Measurements from ENCODE around the gene ST14.
"Not testable (repeated sequence)": the region's sequence is repeated elsewhere in the genome, so short reads cannot be mapped to it uniquely, and the experiment has no call there.

The ST14 gene

DNA sequence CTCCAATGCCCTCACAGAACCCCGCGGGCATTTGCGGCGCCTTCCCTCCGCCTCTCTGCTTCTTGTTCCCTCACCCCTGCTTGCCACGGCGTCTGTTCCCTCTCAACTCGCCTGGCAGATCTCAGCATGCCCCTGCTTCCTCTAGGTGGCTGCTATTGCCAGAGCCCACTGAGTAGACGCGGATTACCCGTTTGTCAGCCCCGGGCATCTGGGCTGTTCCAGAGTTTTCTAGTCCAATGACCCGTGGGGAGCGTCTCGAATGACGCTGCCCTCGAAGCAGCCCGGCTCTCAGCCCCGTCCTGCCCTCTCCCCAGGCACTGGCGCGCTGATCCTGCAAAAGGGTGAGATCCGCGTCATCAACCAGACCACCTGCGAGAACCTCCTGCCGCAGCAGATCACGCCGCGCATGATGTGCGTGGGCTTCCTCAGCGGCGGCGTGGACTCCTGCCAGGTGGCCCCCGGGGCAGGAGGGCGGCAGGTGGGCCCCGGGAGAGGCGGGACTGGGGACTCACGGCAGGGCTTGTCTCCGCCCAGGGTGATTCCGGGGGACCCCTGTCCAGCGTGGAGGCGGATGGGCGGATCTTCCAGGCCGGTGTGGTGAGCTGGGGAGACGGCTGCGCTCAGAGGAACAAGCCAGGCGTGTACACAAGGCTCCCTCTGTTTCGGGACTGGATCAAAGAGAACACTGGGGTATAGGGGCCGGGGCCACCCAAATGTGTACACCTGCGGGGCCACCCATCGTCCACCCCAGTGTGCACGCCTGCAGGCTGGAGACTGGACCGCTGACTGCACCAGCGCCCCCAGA is 49.7 kb downstream of the ST14 start:
- DNase-seq (ENCODE audit: low read depth, low spot score), result no peak

DNA sequence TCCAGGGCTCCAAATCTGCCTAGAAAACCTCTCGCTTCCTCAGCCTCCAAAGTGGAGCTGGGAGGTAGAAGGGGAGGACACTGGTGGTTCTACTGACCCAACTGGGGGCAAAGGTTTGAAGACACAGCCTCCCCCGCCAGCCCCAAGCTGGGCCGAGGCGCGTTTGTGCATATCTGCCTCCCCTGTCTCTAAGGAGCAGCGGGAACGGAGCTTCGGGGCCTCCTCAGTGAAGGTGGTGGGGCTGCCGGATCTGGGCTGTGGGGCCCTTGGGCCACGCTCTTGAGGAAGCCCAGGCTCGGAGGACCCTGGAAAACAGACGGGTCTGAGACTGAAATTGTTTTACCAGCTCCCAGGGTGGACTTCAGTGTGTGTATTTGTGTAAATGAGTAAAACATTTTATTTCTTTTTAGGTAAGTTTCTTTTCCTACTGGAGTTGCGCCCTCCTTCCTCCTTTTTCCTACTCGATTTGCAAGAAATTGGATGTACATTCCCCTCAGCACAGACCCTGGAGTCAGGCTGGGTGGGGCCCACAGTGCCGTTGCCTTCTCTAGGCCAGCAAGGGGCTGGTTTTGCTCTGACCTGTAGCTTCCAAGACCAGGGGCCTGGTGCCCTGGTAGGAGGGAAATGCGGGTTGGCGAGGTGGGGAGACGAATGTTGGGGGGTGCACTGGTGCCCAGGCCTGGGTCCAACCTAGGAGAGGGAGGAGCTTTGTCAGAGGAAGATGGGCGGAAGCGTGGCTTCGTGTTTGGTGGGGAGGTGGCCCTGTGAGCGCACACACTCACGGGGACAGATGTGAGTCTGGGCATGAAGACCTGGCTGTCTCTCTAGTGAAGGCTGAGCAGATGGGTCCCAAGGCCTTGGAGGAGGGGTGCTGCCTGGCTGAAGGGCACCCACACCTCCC is 50.6 kb downstream of the ST14 start:
- DNase-seq (ENCODE audit: low read depth, low spot score), result no peak

DNA sequence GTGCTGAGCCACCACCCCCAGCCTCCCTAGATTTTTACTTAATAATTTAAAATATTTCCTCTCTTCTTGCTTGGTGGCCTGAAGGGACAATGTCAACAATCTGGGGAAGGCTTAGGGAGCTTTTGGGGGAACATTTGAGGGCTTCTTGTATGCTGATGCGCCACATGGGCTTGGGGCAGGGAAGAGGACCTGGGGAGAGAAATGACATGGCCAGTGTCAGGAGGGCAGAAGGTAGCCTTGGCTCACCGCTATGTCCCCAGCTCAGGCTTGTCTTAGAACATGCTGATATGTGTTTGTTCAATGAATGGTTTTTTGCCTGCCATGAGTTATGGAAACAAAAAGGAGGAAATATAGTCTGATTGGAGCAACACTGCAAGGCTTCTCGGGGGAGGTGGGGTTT is 51.6 kb downstream of the ST14 start:
- no peak for DNase-seq (ENCODE audit: low read depth, low spot score)

DNA sequence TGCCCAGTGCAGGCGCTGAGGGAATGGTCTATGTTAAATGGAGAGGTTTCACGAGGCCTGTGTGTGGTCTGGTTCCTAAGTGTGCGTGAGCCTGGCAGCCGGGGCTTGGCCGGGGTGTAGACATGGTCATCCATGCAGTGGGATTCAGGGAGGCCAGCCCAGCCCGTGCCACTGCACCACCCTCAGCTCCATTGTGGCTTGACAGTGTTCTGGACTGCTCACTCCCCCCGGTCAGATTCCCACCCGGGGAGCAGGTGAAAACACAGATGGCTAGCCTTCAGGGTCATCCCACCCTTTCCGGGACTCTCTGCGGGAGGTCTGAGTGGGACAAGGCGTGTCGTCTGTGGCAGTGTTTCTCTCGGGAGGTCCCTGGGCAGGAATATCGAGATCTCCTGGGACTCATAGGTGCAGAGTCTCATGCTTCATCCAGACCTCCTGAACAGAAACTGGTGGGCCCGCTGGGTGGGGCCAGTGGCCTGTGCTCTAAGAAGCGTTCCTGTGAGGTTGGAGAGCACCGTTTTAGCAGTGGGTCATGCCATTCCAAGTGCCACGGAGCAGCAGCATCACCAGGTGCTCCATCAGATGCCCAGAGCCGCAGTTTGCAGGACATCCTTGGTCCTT is 52.3 kb downstream of the ST14 start:
- no peak for DNase-seq (ENCODE audit: low read depth, low spot score)

DNA sequence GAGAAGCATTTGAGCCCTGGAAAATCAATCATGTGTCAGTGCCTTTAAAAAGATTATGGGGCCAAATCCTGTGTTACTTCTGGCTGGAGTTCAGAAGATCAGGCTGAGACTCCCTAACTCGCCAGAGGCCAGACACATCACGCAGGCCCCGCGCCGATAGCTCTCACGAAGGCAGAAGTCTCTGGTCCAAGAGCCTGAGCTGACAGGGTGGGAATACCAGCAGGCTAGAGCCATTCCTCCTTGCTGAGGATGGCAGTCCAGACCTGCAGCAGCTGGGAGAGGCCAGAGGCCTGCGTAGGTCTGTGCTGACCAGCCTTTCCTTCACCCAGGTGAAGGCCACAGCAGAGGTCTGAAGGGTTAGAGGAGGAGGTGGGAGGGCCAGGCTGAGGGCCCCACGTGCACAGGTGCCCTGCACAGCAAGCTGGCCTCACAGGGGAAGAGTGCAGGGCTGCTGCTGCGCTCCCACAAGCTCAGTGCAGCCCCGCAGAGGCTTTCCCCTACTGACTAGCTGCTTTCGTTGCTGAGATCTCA is 52.9 kb downstream of the ST14 start:
- no peak for DNase-seq (ENCODE audit: low read depth, low spot score)

DNA sequence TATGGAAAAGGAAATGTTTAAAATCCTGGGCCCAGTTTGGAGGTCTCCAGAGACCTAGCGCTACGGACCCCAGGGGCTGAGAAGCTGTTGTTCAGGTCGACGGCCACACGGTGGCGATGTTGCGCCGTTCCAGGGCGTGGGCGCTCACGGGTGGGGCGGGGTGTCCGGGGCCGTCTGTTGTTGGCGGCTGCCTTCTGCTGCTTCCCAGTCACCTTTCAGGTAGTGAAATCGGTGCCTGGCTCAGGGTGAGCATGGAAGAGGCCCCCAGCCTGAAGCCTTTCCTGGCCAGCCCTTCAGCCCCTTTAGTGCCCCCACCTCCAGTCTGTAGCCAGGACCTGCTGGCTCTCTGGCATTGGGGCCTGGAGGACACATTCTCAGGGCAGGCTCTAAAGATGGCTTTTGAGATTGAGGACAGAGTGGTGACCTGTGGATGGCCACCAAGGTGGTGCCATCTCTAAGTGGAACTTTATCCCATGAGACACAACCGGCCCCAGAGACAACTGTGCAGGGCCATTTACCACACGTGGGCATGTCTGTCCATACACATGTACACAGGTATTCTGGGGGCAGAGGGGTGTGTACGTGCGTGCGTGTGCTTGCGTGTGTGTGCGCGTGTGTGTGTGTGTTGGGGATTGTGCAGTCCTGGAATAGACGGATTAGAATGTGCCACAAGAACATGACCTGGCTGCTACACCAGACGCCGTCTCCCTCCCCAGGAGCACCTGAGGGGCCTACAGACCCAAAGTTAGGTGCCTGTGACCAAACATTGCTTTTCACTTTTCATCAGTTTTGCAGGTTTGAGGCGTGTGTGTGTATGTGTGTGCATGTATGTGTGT is 53.8 kb downstream of the ST14 start:
- peak; percentile 51 for DNase-seq (ENCODE audit: low read depth, low spot score)

DNA sequence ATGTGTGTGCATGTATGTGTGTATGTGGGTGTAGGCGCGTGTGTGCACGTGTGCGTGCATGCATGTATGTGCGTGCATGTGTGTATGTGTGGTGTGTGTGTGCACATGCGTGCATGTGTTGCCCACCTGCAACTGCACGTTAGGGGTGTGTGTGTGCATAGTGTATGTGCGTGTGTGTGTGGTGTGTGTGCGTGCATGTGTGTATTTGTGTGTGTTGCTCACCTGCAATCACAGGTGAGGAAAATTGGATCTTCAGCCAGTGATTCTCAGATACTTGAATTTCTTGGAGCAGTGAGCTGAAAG is 54.3 kb downstream of the ST14 start:
- DNase-seq (ENCODE audit: low read depth, low spot score), result no peak

DNA sequence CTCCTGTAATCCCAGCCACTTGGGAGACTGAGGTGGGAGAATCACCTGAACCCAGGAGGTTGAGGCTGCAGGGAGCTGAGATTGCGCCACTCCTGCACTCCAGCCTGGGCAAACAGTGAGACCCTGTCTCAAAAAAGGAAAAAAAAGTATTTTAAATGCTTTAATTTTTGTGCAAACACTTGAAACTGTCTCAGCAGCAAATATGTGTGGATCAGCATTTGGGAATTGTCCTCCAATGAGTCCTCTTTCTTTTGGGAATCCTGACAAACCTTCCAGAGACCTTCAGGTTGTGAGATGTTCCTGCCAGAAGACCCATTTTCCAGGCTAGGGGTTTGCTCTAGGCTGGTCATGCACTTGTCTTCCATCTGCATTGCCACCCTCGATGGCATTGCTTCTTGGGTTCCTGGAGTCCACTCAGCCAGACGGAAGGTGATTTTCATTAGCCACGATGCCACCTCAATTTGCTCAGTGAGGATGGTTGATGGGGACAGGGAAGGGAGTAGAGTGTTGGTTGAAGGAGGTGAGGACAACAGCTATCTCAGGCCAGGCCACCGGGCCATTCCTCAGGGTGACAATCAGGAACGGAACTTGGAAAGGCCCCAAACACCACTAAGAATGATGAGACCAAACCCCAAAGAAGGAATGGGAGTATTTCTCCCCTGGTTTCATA is 55.4 kb downstream of the ST14 start:
- no peak for DNase-seq (ENCODE audit: low read depth, low spot score)

DNA sequence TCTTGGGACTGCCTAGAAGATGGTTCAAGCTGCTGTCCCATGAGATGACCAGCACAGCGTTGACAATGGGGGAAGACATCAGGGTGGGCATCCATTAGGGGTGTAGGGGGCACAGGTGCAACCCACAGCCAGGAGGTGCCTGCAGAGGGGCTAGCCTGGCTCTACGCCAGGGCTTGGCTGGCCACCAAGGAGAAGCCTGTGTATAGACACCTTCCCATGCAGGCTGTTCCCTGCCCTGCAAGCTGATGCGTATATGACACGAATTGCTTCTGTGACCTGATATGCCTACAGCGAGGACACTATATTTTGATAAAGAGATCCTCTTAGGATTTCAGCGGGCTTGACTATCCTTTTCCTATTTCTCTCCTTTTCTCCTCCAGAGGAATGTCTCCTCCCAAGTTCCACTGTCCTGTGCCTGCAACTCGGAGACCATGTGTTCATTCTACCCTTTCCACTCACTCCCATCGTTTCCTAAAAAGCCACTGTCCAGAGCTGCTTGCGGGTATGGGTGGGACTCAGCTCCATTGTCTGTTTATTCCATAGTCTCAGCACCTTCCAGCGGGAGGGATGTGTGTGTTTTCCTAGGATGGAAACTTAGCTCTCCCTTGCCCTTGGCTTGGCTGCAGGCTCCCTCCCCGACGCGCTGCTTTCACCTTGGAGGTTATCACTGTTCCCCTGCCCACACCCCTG is 56.1 kb downstream of the ST14 start:
- DNase-seq (ENCODE audit: low read depth, low spot score), result no peak

DNA sequence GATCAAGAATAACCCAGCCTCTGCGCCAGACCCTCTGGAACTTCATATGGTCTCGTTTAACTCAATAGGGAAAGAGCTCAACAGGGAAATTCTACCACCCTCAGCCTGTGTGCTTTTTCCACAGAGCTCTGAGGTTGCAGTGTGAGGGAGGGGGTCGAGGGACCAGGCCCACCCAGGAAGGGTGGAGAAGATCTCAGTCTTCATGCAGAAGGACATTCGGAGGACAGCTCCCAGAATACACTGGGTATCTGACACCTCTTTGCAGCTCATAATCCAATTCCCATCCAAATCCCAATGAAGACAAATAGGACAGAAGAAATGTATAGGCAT is 56.6 kb downstream of the ST14 start:
- no peak for DNase-seq (ENCODE audit: low read depth, low spot score)

DNA sequence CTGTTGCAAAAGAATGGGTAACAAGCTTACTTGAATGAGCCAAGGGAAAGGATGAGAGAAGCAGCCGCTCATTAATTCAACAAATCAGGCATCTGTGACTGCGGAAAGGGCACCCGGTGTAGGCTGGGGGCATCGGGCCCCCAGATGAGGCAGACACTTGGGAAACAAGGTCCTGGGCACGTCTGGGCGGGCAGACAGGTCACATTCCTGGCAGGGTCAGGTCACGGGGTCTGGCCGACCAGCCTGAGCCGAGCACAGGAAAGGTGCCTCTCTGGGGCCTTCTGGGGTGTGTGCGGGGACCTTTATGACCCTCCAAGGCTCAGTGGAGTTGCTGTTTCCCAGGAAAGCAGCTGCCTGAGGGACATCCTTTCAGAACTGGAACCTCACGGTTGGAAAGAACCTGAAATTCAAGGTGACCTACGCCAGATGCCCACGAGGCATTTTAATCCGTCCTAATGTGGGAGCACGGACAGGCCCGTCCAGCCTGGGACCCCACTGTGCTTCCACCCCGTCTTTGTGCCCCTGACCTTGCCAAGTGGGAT is 57.1 kb downstream of the ST14 start:
- no peak for DNase-seq (ENCODE audit: low read depth, low spot score)

DNA sequence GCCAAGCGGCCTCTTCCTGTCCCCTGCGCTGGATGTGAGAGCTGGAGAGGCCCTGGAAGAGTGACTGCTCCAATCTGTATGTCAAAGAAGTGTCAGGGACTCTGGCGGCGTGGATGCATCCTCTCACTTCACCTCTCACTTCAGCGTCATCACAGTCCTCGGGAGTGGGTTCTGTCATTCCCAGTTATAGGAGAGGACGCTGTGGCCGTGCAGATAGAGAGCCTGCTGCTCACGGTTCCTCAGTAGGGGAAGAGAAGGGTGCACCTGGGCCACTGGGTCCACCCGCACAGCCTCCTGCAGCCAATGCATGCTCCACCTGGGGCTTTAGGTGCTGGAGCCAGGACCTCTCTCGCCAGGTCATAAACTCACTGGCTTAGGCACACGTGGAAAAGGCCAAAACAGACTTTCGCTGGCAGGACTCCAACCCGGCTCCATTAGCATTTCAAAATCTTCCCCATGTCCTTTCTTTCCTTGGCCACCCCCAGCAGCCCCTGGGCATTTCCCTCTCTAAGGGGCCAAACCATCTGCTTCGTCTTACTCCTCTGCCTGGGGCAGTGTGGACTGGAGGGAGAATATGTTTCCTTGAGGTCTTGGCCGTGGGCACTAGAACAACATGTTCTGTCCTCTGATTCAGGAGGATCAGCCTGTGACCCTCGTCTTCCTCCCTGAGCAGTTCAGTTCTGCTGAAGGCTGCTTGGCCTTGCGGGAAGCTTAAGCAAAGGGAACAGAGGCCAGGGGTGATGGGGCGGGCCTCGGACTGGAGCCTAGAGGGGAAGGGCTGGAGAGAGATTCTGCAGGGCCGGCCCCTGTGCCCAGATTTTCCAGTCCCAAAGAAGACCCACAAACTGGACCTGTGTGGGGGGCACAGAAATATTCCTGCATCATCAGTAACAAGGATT is 57.8 kb downstream of the ST14 start:
- DNase-seq (ENCODE audit: low read depth, low spot score), result no peak

DNA sequence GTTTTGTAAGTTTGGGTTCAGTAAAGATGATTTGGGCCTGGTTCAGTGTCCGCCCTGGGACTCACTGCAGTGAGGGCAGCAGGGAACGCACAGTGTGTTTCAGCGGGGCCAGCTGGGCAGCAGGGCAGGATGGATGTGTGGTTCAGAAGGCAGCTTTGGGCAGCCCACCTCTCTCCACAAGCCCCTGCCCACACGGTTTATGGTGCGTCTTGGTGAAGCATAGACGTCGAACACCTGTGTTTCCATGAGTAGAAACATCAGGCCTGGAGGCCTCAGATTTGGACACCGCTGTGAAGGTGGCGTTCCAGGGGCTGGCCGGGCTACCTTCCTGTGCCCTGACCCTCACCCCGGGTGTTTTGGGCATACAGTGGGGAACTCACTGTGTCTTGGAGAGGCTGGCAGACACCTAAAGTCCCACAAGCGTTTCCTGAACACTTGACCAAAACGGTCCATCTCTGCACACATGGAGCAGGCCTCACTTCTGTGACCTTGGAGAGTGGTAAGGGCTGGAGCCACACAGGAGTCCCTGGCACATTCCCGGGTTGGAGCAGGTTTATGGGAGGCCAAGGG is 59.0 kb downstream of the ST14 start:
- no peak for DNase-seq (ENCODE audit: low read depth, low spot score)

DNA sequence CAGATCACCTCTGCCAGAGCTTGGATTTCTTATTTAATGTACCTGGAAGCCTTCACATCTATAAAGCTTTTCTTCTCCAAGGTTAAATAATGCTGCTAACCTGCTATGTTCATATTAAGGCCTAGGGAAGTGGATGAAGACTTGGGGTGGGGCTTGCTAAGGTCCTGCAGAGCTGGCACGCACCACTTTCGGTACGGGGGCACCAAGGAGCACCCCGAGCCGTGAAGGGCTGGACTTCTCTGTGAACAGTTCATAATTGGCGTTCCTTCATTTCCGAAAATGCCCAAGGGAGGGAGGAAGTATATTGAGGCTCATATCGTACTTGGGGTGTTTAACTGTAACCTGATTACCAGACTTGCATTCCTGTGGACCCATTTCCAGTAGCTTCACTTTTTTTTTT is 59.6 kb downstream of the ST14 start:
- no peak for DNase-seq (ENCODE audit: low read depth, low spot score)

DNA sequence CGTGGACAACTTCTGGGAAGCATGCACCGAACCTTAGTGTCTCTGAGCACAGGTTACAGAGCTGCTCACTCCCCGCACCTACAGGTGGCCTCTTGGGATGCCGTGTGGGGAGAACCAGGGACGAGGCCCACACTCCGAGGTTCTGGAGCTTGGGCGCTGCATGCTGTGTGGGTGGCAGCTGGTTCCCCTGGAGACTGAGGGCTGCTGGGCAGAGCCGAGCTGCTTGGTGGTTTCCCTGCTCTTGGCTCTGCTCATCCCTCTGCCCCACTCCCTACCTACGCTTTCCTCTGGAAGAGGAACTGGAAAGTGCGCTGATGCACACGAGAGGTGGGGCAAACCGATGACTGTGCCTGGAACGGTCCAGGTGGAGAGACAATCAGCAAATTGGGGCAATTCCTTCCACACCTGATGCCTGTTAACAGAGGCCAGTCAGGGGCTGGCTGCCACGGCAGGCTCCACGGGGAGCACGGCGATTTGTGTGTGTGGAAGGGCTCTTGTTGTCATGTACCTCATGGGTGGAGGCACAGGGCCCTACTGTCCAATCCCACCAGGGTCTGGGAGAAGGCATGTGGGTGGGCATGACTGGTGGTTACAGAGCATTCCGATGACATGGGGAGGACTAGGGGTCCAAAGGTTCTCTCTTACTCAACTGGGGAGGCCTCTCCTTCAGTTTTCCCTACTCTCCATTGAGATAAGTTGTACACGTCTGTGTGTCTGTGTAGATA is 60.9 kb downstream of the ST14 start:
- no peak for DNase-seq (ENCODE audit: low read depth, low spot score)

DNA sequence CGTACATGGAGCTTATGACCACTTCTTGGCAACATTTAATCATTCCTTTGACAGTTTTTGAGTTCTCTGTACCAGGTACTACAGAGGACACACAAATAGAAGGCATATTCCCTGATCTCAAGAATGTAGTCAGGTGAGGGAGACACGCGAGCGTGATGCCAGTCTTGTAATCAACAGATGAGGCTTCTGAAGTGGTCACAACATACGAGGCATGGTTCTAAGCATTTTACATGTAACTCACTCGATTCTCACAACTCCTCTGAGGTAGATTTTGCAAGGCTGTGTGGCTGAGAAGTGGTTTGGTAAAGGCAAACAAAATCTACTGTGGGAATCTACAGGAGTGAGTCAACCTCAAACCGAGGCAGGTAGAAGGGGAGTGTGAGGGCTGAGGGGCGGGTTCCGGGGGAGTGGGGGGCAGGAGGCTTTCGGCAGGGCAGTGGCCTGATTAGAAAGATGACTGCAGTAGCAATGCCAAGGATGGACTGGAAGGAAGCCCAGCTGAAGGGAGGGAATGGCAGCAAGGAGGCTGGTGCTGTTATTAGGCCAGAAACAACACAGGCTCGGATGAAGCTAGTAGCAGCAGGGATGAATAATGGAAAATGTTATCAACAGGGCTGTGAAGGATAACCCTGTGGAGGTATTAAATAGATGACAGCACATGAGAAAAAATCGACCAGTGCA is 63.8 kb downstream of the ST14 start:
- no peak for DNase-seq (ENCODE audit: low read depth, low spot score)

DNA sequence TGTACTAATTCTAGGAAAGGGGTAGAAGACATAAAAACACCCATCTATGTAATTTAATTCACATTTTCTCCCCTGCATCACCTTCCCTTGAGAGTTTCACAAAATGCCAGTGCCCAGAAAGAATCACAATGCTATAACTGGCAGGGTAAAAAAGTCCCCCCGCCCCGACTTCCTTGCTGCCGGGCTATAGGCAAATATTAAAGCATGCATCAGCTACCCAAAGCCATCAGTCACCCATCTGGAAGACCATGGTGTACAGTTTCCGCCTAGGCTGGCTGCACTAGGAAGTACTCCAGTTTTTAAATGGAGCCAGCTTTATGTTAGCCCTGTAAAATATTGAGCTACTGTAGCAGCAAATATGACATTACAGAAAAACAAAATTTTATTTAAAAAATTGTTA is 67.8 kb downstream of the ST14 start:
- no peak for DNase-seq (ENCODE audit: low read depth, low spot score)

DNA sequence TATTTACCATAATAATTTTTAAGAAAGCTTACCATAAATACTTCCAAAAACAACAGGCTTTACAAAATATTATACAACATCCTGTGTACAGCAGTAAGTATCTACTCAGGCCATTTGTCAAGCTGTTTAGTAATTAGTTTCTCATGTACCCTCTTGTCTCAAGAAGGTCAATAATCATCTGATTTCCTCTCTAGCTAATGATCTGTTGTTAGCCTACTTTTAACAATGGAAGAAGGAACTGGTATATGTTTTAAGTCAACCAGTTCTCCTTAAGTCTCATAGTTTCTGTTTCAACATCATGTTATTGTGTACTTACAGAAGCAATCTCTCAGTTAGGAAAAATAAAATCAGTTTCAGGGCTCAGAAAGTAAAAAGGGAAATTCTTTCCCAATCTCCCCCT is 73.9 kb downstream of the ST14 start:
- DNase-seq (ENCODE audit: low read depth, low spot score), result not testable (repeated sequence)
